GM19043 (cell line): ENCODE measurements around the gene KAT7.

ENCODE experiments used
- ATAC-seq: cut with Tn5 transposase; IDR thresholded peaks from one replicate; pipeline ENCODE4 v1.9.1; 2021; ENCODE audit warnings: low read depth; ENCODE audit not compliant: unreplicated experiment

Gene KAT7

GRCh38 chr17:49836111-49837030 lies 47.9 kb downstream of the KAT7 start:
- no peak for ATAC-seq

DNA sequence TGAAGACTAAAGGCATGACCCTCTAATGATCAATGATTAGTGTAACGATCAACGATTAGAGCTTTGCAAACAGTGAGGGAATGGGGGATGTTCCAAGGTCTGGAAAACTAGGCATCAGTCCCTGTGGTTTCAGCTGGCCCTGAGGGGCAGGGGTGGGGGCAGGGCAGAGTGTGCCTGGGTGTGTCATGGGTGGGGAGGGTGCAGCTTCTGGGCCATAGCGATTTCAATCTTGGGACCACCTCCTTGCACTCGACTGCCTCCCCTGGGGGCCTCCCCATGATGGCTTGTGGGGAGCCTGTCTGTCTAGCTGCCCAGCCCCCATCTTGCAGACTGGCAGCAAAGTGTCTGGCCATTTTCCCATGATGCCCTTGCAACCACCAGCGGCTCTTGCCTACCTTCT lies 51.0 kb downstream of the KAT7 start:
- no peak for ATAC-seq

GRCh38 chr17:49841548-49841947 lies 53.1 kb downstream of the KAT7 start:
- no peak for ATAC-seq

DNA sequence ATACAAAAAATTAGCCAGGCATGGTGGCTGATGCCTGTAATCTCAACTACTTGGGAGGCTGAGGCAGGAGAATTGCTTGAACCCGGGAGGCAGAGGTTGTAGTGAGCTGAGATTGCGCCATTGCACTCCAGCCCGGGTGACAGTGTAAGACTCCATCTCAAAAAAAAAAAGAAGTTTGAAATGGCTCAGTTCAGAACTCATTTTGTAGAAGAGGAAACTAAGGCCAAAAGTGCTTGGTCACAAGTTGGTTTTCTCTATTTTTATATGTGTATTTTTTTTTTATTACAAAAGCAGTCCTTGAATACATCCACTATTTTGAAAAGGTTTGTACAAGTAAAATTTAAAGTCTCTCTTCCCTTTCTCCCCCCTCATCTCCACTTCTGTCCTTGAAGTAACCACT lies 53.9 kb downstream of the KAT7 start:
- no peak for ATAC-seq

DNA sequence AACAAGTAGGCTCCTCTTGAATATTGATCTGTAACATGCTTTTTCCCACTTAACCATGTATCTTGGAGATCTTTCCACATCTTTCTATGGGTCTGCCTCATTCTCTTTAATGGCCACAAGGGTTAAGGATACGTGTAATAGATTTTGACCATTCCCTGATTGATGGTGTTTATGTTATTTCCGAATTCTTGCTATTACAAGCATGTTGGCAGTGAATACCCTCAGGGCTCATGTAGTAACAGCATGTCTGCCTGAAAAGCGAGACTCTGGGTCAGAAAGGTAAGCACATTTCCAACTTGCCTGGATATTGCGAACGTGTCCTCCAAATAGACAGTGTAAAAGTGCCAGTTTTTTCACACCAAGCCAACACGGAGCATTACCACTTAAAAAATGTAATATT lies 54.4 kb downstream of the KAT7 start:
- no peak for ATAC-seq

GRCh38 chr17:49843774-49844350 lies 55.4 kb downstream of the KAT7 start:
- no peak for ATAC-seq

DNA sequence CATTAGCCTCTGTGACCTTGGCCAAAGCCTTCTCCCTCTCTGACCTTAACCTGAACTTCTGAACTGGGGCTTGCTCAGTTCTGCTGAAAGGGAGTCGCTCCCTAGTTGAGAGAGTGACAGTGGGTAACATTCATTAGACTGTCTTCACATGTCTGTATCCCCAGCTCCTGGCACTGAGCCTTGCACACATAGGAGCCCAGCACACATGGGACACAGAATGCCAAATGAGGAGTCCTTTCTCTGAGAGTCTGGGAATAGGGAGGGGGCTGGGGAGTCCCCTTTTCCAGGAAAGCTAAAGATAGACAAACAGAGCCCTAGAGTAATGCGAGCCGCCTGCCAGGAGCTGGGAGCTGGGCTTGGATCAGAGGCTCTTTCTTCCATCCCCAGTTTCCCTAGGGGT lies 56.8 kb downstream of the KAT7 start:
- no peak for ATAC-seq

- no peak for ATAC-seq
Measured at GRCh38 chr17:49846938-49847712, 58.6 kb downstream of the KAT7 start.

GRCh38 chr17:49848019-49848473 lies 59.6 kb downstream of the KAT7 start, which contains the start of gene TAC4:
TAC4 (minus strand) TSS chr17:49848069; CDS start chr17:49848017, 52 bp downstream.
- ATAC-seq = no peak

DNA sequence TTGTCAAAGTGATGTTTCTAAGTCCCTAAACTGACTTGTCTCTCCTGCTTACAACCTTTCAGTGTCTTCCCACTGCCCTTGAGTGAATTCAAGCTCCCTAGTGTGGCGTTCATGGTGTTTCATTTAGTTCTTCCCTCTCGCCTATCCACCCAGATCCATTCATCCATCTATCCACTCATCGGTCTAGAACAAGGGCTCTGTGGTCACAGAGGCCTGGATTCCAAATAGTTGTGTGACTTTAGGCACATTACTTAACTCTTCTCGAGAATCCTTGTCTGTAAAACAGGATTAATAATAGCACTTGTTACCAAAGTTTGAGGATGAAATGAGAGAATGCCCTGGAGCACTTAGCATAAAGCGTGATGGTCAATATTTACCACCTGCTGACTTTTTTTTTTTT lies 60.3 kb downstream of the KAT7 start:
- no peak for ATAC-seq

GRCh38 chr17:49850218-49850610 lies 61.7 kb downstream of the KAT7 start:
- no peak for ATAC-seq

- ATAC-seq = no peak
Measured at GRCh38 chr17:49850772-49851386, 62.4 kb downstream of the KAT7 start.

GRCh38 chr17:49851387-49852291 lies 63.2 kb downstream of the KAT7 start:
- no peak for ATAC-seq

- no peak for ATAC-seq
Measured at GRCh38 chr17:49853470-49854015, 65.1 kb downstream of the KAT7 start.

DNA sequence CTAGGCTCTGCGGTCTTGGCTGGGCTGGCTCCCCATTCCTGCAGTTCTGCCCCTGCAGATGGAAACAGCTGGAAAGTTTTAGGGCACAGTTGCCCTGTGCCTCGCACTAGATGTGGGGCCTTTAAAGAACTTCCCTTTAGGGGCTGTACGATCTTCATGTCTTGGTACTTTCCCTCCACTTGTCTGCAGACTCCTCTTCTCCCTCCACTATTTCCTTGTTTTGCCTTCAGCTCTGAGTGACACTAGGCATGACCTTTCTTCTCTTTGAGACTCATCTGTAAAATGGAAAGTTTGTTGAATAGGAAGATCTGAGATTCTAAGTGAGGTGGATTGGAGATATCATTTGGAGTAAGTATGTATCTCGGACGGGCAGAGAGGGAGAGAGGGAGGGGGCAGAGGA lies 65.6 kb downstream of the KAT7 start:
- no peak for ATAC-seq

GRCh38 chr17:49858796-49859195 lies 70.3 kb downstream of the KAT7 start:
- no peak for ATAC-seq

DNA sequence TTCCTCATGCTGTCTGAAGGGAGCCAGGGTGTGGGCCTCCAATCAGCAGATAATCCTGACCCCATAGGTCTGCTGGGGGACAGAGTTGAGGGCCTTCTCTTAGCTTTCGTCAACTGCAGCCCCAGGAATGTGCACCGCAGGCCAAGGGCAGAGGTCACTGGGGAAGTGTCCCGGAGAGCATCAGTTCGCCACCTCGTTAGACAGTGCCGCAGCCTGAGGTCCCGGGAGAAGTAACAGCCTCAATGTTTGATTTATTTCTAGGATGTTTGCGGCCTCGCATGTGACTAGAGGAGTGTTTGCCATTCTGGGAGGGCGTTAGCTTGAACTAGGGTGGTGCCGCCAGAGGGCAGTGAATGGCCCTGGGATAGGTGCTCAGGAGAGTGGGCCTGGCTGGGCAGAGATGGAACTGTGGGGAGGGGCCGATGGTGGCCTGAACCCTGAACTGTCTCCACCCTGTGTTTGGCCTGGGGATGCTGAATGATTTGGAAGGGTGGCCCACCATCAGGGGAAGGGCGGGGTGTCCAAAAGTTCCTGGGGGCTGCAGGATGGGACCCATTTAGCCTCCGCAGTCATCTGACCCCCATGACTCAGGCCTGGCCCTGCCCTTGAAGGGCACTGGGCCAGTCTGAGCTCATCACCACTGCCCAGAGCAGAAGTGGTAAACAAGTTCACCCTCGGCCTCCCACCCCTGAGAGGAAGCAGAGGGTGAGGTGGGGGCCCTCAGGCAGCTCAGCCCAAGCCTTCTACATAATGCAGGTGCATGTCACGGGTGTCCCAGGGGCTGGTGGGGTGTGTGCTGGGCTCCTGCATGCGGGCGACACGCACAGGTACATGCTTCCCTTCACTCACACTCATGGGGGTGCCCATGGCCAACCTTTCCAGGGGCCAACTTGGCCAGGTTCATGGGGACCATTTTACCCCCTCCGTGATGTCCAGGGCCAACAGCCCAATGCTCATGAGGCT lies 71.8 kb downstream of the KAT7 start:
- no peak for ATAC-seq

GRCh38 chr17:49861150-49861884 lies 72.8 kb downstream of the KAT7 start:
- no peak for ATAC-seq
